IPS DF 4.7 (cell line): ENCODE measurements around the gene EGR1.
A peak's percentile ranks its signal among the peaks of the same experiment; 100 is the strongest.
"Not testable (repeated sequence)": the region's sequence is repeated elsewhere in the genome, so short reads cannot be mapped to it uniquely, and the experiment has no call there.

Experiments
- DNase-seq: peaks from one replicate; pipeline ENCODE4 v3.0.0-alpha.2; 2013; ENCODE audit warnings: low spot score; ENCODE audit errors: extremely low read depth

Gene EGR1

DNA sequence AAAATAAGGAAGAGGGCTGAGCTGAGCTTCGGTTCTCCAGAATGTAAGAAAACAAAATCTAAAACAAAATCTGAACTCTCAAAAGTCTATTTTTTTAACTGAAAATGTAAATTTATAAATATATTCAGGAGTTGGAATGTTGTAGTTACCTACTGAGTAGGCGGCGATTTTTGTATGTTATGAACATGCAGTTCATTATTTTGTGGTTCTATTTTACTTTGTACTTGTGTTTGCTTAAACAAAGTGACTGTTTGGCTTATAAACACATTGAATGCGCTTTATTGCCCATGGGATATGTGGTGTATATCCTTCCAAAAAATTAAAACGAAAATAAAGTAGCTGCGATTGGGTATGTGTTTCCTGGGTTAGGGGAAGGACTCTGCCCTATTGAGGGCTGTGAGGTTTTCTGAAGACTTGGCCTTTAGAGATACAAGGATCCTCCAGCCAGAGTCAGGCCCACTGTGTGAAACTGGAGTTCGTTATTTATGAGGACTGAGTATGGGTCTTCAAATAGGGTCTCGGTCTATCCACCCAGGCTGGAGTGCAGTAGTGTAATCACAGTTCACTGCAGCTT lies 3.8 kb downstream of the EGR1 start:
- no peak for DNase-seq

DNA sequence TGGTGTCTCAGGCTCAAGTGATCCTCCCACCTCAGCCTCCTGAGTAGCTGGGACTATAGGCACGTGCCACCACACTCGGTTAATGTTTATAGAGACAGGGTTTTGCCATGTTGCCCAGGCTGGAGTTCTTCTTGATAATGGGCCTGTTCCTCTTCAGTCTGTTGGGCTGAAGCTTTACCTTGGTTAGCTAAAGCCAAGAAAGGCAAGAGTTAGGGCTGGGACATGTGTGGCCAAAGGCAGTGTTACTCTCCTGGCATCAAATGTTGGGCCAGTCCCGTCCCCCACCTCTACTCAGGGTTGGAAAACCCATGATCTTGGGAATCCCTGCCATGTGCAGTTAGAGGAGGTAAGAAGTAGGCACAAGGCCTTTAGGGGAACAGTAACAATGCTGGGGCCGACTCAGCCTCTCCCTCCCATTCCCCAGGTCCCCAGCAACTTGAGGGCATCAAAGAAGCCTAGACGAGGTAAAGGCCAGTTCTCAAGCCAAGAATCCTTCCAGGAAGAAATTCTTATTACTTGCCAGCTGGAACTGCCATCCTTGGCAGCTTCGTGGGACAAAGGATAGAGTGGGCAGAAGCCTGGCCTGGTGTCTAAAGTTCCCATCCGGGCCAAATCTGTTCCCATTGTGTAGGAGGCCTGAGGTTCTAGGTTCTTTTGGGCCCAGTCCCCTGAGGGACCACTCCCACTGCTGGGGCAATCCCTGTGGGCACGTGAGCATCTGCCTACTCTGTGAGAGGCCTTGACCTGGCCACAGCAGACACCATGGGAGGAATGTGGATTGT lies 4.5 kb downstream of the EGR1 start:
- DNase-seq: no peak

DNA sequence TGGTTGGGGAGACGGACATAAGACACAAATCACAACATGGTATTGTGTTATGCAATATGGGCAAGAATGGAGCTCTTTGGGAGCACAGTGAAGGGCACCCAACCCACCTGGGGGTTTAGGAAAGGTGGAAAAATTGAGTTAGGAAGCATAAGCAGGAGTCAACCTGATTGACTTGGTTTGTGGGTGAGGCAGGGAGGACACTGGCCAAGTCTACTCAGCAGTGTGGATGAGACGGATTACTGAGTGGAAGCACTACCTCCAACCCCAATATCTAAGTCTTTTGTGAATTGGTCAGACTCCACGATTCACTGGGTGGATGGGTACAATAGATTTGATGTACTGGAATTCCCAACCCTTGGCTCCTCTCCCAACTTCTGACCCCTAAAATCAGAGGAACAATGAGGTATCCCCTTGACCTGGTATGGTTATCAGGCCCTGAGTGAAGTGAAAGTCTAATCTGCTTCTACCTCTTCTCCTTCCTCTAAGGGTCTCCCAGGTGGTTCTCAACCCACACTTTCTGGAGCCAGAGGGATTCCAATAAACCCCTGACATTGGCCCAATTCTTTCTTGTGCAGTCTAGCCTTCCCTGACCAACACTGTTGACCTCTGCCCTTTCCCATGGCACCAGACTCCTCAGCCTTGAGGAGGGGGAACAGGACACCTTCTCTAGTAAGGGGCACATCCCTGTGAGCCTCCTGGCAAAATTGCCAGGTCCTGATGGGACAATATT lies 5.2 kb downstream of the EGR1 start:
- DNase-seq: no peak

GRCh38 chr5:138471052-138471361 lies 5.7 kb downstream of the EGR1 start:
- DNase-seq: no peak

GRCh38 chr5:138472353-138472752 lies 7.1 kb downstream of the EGR1 start:
- no peak for DNase-seq

DNA sequence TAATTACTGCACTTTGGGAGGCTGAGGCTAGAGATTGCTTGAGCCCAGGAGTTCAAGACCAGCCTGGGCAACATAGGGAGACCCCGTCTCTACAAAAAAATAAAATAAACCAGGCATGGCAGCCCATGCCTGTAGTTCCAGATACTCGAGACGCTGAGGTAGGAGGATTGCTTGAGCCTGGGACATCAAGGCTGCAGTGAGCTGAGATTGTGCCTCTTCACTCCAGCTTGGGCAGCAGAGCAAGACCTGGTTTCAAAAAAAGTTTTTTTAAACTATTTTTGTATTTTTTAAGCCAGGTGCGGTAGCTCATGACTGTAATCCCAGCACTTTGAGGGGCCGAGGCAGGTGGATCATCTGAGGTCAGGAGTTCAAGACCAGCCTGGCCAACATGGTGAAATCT lies 7.9 kb downstream of the EGR1 start:
- not testable (repeated sequence) for DNase-seq

DNA sequence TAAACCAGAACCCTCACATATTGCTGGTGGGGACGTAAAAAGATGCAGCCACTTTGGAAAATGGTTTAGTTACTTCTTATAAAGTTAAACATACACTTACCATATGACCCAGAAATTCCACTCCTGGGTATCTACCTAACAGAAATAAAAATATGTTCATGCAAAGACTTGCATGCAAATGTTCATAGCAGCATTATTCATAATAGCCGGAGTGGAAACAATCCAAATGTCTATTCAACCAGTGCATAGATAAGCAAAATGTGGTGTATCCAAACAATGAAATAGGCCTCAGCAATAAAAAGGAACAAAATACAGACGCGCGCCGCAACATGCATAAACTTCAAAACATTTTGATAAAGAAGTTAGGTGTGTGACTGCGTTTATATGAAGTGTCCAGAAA lies 11.6 kb downstream of the EGR1 start:
- no peak for DNase-seq

GRCh38 chr5:138482638-138483037 lies 17.4 kb downstream of the EGR1 start:
- no peak for DNase-seq

DNA sequence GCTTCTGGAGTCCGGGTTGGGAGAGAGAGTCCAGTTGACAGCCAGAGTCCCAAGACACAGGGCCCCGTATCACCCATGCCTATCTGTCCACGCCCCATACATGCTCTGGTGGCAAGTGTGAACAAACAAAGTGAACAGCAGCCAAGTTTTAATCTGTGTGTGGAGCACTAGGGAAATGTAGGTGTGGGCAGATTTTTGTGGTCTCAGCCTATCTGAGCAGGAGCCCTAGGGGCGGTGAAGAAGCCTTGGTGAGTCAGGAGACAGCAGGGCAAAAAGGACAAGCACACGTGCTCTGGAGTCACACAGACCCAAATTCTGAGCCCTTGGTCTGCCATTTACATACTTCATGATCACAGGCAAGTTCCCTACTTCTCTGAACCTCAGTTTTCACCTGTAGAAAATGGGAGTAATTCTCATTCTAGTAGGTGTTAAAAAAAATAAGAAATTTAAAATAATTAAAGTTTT lies 23.2 kb downstream of the EGR1 start:
- no peak for DNase-seq

DNA sequence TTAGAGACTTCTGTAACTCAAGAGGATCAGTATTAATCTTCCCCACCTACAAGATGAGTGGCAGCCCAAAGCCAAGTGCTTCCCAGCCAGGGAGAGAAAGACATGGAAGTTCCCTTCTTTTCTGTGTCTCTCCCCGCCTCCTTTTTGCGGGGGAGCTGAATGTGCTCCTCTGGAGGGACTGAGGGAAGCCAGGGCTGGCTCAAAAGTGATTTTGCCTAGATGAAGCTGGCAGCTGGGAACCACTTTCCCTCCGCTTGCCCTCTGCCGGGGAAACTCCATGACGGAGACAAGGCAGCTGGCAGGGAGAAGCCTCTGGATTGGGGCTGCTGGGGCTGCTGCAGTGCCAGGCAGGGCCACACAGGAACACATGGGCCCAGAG lies 24.4 kb downstream of the EGR1 start:
- DNase-seq: no peak

- no peak for DNase-seq
Observed at GRCh38 chr5:138490648-138491283, 25.5 kb downstream of the EGR1 start.

DNA sequence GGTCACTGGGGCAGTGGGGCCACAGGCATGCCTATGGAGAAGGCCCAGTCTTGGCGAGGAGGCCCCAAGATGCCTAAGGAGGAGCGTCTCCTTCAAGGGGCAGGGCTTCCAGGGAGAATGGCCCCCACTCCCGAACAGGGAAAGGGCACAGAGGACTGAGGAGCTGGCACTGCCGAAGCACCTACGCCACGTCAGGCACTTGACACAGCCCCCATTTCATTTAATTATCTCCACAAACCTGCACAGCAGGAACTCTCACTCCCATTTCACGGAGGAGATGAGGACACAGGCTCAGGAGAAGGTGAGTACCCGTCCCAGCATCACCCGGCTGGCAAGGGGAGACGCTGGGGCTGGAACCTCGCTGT lies 26.0 kb downstream of the EGR1 start:
- no peak for DNase-seq

DNA sequence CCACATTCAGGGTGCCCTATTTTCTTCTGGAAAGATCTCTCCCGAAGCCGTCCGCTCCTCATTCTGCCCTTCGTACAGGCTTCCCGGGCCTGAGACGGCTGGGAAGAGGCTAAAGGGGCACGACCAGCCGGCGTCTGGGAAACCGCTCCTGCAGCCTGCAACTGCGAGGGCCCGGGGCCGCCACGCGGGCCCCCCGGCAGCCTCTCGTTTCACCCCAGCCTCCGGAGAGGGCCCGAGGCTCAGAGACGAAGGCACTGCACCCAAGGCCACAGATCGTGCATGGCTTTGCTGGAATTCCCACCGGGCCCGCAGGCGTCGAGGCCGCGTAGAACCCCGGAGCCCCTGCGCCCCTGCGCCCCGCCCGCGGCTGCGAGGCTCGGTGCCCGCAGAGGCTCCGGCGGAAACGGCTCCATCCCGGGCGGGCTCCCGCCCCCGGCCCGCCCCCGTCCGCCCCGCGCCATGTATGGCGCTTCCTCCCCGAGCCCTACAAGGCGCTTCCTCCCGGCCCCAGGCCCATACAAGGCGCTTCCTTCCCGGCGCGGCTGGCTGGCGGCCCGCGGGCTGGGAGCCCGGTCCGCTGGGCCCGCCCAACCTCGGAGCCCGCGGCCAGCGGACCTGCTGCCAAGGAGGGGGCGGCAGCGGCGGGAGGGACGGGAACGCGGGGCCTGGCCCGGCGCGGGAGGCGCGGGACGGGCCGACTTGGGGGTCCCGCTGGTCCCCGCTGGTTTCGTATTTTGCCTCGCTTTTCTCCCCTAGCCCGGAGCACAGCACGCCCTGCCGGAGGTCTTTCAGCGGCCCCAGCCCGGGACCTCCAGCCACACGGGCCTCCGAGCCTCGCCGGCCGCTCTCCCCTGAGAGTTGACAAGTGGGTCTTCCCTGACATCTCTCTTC lies 26.6 kb downstream of the EGR1 start:
- no peak for DNase-seq

DNA sequence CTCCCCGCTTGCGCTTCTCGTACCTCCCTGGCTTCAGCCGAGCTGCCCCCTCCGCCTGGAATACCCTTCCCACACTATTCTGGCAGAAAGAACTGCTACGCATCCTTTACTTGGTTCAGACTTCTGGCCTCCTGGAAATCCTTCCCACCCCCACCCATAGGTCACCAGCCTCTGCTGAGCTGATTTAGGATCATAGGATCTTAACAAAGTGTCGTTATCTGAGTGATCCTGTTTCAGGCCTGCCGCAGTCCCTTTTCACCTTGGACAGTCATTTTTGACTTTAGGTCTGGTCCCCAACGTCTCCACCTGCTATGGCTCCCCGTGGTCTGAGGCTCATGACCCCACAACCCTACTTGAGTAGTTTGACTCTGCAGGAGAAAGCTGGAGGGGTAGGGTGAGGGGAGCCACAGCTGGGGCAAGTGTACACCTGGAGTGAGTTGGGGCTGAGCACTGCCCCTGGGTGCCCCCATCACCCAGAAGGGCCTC lies 27.3 kb downstream of the EGR1 start:
- no peak for DNase-seq

GRCh38 chr5:138495351-138495750 lies 30.1 kb downstream of the EGR1 start:
- DNase-seq: no peak

DNA sequence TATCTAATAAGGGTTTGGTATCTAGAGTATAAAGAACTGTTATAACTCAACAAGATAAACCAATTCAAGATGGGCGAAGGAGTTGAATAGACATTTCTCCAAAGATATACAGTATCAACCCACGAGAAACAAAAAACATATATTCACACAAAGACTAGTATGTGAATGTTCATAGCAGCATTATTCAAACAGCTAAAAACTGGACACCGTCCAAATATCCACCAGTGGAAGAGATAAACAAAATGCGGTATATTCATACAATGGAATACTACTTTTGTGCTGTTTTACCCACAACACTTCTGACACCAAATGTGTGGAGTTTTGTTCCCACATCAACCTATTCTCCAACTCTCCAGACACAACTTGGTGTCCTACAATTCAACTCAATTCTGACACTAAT lies 33.1 kb downstream of the EGR1 start:
- no peak for DNase-seq

DNA sequence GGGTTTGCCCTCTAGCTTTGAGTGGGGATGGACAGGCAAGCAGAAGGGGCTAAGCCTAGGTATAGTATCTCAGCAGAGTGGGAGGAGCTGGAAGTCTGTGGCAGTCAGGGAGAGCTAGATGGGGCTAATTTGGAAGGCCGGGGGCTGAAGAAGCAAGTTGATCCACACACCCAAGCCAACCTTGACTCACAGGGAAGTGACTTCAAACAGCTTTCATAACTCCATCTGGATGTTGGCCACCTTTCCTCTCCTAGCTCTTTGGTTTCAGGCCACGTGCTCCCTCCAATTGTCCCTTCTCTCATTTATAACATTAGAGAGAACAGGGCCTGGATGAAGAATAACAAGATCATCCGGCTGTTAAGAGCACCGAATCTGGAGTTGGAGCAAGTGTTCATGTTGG lies 36.8 kb downstream of the EGR1 start:
- no peak for DNase-seq

DNA sequence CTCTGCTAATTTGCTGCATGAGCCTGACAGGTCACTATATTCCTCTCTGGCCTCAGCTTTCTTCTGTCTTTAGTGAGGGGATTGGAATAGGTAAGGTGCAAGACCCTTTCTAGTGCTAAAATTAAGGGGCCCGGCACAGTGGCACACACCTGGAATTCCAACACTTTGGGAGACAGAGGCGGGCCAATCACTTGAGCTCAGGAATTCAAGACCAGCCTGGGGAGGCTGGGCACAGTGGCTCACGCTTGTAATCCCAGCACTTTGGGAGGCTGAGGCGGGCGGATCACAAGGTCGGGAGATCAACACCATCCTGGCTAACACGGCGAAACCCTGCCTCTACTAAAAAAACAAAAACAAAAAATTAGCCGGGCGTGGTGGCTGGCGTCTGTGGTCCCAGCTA lies 37.2 kb downstream of the EGR1 start:
- no peak for DNase-seq

DNA sequence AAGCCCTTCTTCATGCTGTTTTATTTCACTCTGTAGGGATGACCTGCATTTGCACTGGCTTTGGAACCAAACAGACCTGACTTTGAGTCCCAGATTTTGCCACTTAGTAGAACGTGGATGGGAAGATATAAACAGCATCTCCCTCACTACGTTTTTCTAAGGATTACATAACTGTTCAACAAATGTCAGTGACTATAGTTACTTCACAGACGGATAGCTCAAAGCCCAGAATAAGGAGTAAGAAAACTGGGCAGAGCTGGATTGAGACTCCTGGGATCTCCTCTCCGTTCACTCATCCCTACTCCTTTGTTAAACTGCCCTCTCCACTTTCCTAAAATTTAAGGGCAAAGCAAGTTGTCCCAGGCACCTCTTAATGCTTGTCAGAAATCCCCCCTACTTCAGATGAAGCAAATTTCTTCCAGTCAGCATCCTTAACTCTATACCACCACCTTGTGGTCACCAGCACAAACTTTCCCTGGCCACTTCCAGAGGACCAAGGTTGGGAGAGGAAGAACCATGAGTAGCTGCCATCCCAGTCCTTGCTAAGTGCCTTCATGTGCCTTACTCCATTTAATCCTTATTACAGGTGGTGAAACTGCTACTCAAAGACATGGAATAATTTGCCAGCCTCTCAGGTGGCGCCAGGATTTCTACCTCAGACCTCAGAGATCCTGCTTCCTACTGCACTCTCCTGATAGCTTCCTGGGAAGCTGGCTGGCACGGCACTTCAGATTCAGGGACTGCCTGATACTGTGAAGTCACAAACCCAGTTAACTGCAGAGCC lies 38.4 kb downstream of the EGR1 start:
- DNase-seq: peak; percentile 62

DNA sequence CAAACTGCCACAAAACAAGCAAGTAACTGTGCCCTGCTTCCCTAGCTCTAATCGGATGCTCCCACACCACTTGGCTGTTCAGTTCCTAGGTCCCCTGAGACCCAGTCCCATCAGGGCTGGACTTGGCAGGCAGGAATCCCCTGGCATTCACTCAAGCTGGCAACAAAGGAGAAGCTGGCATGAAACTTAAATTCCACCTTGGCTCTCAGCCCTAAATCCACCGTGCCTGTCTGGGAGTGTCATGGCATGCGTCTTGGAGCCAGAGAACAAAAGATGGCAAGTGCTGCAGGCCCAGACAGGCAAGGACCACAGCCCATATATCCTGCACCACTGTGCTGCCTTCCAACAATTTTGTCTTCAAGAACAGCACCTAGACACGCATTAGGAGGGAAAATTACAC lies 39.5 kb downstream of the EGR1 start:
- no peak for DNase-seq
